ENCODE results near the gene SAA4.
"Not testable (repeated sequence)": the region's sequence is repeated elsewhere in the genome, so short reads cannot be mapped to it uniquely, and the experiment has no call there.

SAA4 gene

DNA sequence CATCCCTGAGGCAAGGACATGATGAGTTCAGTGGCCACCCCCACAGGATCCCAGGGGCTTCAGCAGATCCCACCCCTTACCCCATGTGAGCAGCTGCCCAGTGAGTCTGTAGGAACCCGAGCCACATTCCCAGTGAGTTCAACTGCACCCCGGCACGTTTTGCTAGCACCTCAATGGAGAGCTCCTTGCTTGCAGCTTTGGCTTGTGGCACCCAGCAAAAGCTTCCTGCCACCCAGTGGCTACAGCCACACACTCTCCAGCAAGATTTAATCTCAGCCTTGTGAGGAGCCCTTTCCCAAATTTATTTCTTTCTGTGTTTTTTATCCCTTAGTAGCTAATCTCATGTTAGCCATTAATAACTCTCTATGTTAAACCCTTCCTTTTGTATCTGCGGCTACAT, 33.5 kb upstream of the SAA4 start:
- no peak for DNase-seq (ENCODE audit: low read depth)
- TF ChIP-seq, protein P1, sequence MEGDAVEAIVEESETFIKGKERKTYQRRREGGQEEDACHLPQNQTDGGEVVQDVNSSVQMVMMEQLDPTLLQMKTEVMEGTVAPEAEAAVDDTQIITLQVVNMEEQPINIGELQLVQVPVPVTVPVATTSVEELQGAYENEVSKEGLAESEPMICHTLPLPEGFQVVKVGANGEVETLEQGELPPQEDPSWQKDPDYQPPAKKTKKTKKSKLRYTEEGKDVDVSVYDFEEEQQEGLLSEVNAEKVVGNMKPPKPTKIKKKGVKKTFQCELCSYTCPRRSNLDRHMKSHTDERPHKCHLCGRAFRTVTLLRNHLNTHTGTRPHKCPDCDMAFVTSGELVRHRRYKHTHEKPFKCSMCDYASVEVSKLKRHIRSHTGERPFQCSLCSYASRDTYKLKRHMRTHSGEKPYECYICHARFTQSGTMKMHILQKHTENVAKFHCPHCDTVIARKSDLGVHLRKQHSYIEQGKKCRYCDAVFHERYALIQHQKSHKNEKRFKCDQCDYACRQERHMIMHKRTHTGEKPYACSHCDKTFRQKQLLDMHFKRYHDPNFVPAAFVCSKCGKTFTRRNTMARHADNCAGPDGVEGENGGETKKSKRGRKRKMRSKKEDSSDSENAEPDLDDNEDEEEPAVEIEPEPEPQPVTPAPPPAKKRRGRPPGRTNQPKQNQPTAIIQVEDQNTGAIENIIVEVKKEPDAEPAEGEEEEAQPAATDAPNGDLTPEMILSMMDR (IDR thresholded peaks at IDR 0.05; ENCODE audit: control insufficient read depth, extremely low read depth, insufficient read depth), result peak; percentile 28
- H3K4me3 ChIP-seq (ENCODE audit: low read depth, low read length), result no peak overlapping the region

DNA sequence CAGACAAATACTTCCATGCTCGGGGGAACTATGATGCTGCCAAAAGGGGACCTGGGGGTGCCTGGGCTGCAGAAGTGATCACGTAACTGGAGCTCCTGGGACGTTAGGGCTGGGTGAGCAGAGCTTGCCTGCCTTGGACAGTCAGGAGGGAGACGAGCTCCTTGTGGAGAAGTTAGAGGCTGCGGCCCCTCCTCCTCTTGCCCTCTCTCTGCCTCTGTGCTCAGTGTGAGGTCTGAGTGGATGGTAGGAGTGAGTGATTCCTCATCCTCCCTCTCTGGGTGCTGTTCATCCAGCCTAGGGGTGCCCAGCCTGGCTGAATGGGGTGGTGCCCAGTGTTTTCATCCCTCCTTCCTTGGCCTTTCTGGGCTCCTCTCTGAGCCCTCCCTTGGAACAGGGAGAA, 32.6 kb upstream of the SAA4 start:
- DNase-seq (ENCODE audit: low read depth); H3K4me3 ChIP-seq (ENCODE audit: low read depth, low read length): not testable (repeated sequence)

DNA sequence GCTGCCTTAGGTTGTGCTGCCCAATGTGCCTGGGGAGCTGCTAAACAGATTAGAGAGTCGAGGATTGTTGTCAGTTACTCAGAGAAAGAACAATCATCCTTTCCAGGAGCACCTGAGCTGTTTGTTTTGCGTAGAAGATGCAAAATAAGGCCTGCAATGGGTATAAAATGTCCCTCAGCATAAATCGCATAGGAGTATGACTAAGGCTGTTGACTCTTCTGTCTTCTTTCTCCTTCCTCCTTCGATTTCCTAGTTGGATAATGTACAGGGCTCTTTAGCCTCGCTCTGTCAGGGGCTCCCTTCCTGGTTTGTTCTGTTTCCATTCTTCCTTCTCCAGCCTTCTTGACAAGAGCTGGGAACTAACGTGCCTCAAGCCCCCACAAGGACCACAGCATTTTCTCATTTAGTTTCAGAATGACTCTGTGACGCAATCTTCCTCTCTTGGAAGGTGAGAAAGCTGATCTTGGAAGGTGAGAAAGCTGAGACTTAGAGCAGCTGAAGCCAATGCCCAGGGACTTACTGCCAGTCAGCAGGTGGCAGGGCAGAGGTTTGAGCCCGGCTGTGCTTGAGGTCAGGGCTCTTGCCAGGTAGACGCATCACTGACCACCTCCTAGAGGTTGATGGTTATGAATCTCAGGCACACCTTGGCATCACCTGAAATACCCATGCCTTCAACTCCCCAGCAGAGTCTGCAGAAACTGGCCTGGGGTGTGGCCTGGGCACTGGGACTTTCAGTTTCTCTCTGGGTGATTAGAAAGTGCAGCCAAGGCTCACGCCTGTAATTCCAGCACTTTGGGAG, 30.9 kb upstream of the SAA4 start:
- not testable (repeated sequence) for DNase-seq (ENCODE audit: low read depth); H3K4me3 ChIP-seq (ENCODE audit: low read depth, low read length)

DNA sequence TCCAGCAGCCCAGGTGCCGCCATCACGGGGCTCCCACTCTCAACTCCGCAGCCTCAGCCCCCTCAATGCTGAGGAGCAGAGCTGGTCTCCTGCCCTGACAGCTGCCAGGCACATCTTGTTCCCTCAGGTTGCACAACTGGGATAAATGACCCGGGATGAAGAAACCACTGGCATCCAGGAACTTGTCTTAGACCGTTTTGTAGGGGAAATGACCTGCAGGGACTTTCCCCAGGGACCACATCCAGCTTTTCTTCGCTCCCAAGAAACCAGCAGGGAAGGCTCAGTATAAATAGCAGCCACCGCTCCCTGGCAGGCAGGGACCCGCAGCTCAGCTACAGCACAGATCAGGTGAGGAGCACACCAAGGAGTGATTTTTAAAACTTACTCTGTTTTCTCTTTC, 29.3 kb upstream of the SAA4 start, which contains the start of gene SAA1:
Gene SAA1 (plus strand): TSS at position 316 of the 400 bp plus-strand sequence. CDS start 624 bp downstream, outside the sequence.
- H3K4me3 ChIP-seq (ENCODE audit: low read depth, low read length), result no peak within 1 kb of the TSS
- TF ChIP-seq, protein P1 (IDR thresholded peaks at IDR 0.05; ENCODE audit: control insufficient read depth, extremely low read depth, insufficient read depth), result no peak
- no peak for DNase-seq (ENCODE audit: low read depth)

DNA sequence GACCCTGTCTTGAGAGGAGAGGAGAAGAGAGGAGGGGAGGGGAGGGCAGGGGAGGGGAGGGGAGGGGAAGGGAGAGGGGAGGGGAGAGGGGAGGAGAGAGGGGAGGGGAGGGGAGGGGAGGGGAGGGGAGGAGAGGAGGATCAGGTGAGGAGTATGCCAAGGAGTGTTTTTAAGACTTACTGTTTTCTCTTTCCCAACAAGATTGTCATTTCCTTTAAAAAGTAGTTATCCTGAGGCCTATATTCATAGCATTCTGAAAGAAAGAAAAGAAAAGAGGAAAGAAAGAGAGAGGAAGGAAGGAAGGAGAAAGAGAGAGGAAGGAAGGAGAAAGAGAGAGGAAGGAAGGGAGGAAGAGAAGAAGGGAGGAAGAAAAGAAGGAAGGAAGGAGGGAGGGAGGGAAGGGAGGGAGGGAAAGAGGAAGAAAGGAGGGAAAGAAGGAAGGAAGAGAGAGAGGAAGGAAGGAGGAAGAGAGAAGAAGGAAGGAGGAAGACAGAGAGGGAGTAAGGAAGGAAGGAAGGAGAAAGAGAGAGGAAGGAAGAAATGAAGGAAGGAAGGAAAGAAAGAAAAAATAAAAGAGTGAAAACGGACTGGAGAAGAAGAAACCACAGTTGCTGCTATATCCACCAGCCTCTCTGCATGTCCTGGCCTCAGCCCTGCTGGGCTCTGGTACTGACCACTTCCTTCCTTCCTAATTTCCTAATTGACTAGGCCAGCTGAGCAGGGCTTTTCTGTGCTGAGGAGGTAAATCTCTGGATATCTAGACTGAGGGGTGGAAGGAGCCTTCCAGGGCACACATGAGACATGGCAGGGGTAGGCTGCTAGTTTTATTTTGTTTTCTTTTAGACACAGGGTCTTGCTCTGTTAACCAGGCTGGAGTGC, 28.3 kb upstream of the SAA4 start:
- TF ChIP-seq, protein P1 (IDR thresholded peaks at IDR 0.05; ENCODE audit: control insufficient read depth, extremely low read depth, insufficient read depth), result no peak
- DNase-seq (ENCODE audit: low read depth), result no peak
- H3K4me3 ChIP-seq (ENCODE audit: low read depth, low read length), result no peak overlapping the region

DNA sequence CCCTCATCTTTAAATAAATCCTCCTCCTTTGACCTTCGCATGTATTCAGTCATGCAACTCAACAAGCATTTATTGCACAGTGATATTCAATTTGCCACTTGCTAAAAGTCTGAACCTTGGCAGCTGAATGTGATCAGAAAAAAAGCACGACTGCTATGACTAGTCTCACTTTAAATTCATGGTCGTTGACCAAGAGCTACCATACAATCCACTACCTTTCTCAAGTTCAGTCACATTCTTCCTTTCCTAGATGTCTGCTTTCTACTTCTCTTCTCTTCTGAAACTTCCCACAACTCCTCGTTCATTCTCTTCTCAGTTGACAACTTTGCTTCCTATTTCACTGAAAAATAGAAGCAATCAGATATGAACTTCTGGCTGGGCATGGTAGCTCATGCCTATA, 27.4 kb upstream of the SAA4 start:
- H3K4me3 ChIP-seq (ENCODE audit: low read depth, low read length), result no peak overlapping the region
- TF ChIP-seq, protein P1 (IDR thresholded peaks at IDR 0.05; ENCODE audit: control insufficient read depth, extremely low read depth, insufficient read depth), result no peak
- no peak for DNase-seq (ENCODE audit: low read depth)

DNA sequence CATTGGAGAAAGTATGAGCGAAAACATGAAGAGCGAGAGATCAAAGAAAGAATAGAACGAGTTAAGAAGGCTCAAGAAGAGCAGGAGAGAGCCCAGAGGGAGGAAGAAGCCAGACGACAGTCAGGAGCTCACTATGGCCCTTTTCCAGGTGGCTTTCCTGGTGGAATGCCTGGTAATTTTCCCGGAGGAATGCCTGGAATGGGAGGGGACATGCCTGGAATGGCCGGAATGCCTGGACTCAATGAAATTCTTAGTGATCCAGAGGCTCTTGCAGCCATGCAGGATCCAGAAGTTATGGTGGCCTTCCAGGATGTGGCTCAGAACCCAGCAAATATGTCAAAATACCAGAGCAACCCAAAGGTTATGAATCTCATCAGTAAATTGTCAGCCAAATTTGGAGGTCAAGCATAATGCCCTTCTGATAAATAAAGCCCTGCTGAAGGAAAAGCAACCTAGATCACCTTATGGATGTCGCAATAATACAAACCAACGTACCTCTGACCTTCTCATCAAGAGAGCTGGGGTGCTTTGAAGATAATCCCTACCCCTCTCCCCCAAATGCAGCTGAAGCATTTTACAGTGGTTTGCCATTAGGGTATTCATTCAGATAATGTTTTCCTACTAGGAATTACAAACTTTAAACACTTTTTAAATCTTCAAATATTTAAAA, 26.2 kb upstream of the SAA4 start:
- H3K4me3 ChIP-seq (ENCODE audit: low read depth, low read length); DNase-seq (ENCODE audit: low read depth): not testable (repeated sequence)

DNA sequence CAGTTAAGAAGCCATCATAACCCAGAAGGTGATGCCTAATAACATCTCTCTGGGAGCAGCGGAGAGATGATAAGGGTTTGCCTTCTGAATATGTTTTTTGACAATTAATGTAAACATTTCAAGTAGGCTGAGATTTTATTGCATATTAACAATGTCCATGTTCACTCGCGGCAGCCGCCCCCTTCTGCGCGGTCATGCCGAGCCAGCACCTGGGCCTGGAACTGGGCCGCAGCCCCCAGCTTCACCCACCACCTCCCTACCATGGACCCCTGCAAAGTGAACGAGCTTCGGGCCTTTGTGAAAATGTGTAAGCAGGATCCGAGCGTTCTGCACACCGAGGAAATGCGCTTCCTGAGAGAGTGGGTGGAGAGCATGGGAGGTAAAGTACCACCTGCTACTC, 25.1 kb upstream of the SAA4 start:
- H3K4me3 ChIP-seq (ENCODE audit: low read depth, low read length), result no peak overlapping the region
- TF ChIP-seq, protein P1 (IDR thresholded peaks at IDR 0.05; ENCODE audit: control insufficient read depth, extremely low read depth, insufficient read depth), result no peak
- DNase-seq (ENCODE audit: low read depth), result no peak

Measured in LNCaP clone FGC (cell line).